ENCODE results near the gene FAM25G. TPM values are rescaled to one million over a fixed set of nuclear protein-coding genes. Genes with fewer than 3 reads are reported as not detected.
"Not testable (repeated sequence)": the region's sequence is repeated elsewhere in the genome, so short reads cannot be mapped to it uniquely, and the experiment has no call there.

FAM25G gene
- total RNA-seq, 1 donor from 2014 or later = not detected

GRCh38 chr10:47456079-47456785 lies 35.3 kb downstream of the FAM25G start:
- Mint-ChIP-seq H3K4me1 (ENCODE audit: low read depth, unreplicated experiment) (peaks cover 31% of the 10 kb centered on the region), H3K4me3 (ENCODE audit: unreplicated experiment) (no peak overlapping the region), H3K27ac (ENCODE audit: unreplicated experiment) (no peak overlapping the region), H3K27me3 (ENCODE audit: unreplicated experiment) (peaks cover 11% of the 10 kb centered on the region), H3K9me3 (ENCODE audit: unreplicated experiment) (peaks cover 5% of the 10 kb centered on the region), H3K36me3 (ENCODE audit: unreplicated experiment) (no peaks in the 10 kb centered on the region)
- no peak for DNase-seq
- no peak for TF ChIP-seq CTCF (IDR thresholded peaks at IDR 0.05; ENCODE audit: partially characterized antibody, unreplicated experiment)

- Mint-ChIP-seq H3K4me1 (ENCODE audit: low read depth, unreplicated experiment) (peaks cover 31% of the 10 kb centered on the region), H3K27me3 (ENCODE audit: unreplicated experiment) (peaks cover 11% of the 10 kb centered on the region), H3K27ac (ENCODE audit: unreplicated experiment) (peak overlapping the region; percentile 52)
- not testable (repeated sequence) for DNase-seq; H3K36me3 Mint-ChIP-seq (ENCODE audit: unreplicated experiment); H3K4me3 Mint-ChIP-seq (ENCODE audit: unreplicated experiment); H3K9me3 Mint-ChIP-seq (ENCODE audit: unreplicated experiment)
Observed at GRCh38 chr10:47455350-47456078, 36.0 kb downstream of the FAM25G start.

- Mint-ChIP-seq H3K27me3 (ENCODE audit: unreplicated experiment) (peaks cover 11% of the 10 kb centered on the region), H3K9me3 (ENCODE audit: unreplicated experiment) (peaks cover 5% of the 10 kb centered on the region), H3K4me3 (ENCODE audit: unreplicated experiment) (no peak overlapping the region)
Observed at GRCh38 chr10:47454780-47455058, 36.8 kb downstream of the FAM25G start.

GRCh38 chr10:47454008-47454779 lies 37.3 kb downstream of the FAM25G start:
- no peak overlapping the region for H3K27ac Mint-ChIP-seq (ENCODE audit: unreplicated experiment)
- no peaks in the 10 kb centered on the region for H3K36me3 Mint-ChIP-seq (ENCODE audit: unreplicated experiment)
- no peak for TF ChIP-seq CTCF (IDR thresholded peaks at IDR 0.05; ENCODE audit: partially characterized antibody, unreplicated experiment)
- no peak overlapping the region for H3K4me3 Mint-ChIP-seq (ENCODE audit: unreplicated experiment)
- peaks cover 5% of the 10 kb centered on the region for H3K9me3 Mint-ChIP-seq (ENCODE audit: unreplicated experiment)
- DNase-seq = no peak
- H3K4me1 Mint-ChIP-seq (ENCODE audit: low read depth, unreplicated experiment) = peaks cover 31% of the 10 kb centered on the region
- H3K27me3 Mint-ChIP-seq (ENCODE audit: unreplicated experiment) = peaks cover 11% of the 10 kb centered on the region

More at GRCh38 chr10:47454780-47455058, 36.8 kb downstream of the FAM25G start:
- H3K36me3 Mint-ChIP-seq (ENCODE audit: unreplicated experiment) = no peaks in the 10 kb centered on the region
- H3K27ac Mint-ChIP-seq (ENCODE audit: unreplicated experiment) = no peak overlapping the region
- no peak for DNase-seq
- TF ChIP-seq CTCF (IDR thresholded peaks at IDR 0.05; ENCODE audit: partially characterized antibody, unreplicated experiment) = no peak
- peaks cover 31% of the 10 kb centered on the region for H3K4me1 Mint-ChIP-seq (ENCODE audit: low read depth, unreplicated experiment)

GRCh38 chr10:47453141-47454007 lies 38.1 kb downstream of the FAM25G start:
- H3K9me3 Mint-ChIP-seq (ENCODE audit: unreplicated experiment) = peaks cover 5% of the 10 kb centered on the region
- no peak for TF ChIP-seq CTCF (IDR thresholded peaks at IDR 0.05; ENCODE audit: partially characterized antibody, unreplicated experiment)
- peaks cover 24% of the 10 kb centered on the region for H3K4me1 Mint-ChIP-seq (ENCODE audit: low read depth, unreplicated experiment)
- peak overlapping the region; percentile 37 for H3K27ac Mint-ChIP-seq (ENCODE audit: unreplicated experiment)
- H3K27me3 Mint-ChIP-seq (ENCODE audit: unreplicated experiment) = peaks cover 13% of the 10 kb centered on the region
- H3K4me3 Mint-ChIP-seq (ENCODE audit: unreplicated experiment) = peak overlapping the region; percentile 50
- no peak for DNase-seq
- no peaks in the 10 kb centered on the region for H3K36me3 Mint-ChIP-seq (ENCODE audit: unreplicated experiment)

All from glutamatergic neuron (in vitro differentiated cells).